Activated CD4-positive, alpha-beta T cell treated with anti-CD3 and anti-CD28 coated beads, Interleukin-2, amount 50 U/mL, for 24 hours (primary cell): ENCODE measurements around the gene TRPV5.
"Not testable (repeated sequence)": the region's sequence is repeated elsewhere in the genome, so short reads cannot be mapped to it uniquely, and the experiment has no call there.

Source experiments
- DNase-seq, 2 donors: peaks; one replicate each; pipeline ENCODE4 v3.0.0-alpha.2; 2020; ENCODE audit warnings: low read depth in 1 of 2, low spot score in 1 of 2

The TRPV5 gene

DNA sequence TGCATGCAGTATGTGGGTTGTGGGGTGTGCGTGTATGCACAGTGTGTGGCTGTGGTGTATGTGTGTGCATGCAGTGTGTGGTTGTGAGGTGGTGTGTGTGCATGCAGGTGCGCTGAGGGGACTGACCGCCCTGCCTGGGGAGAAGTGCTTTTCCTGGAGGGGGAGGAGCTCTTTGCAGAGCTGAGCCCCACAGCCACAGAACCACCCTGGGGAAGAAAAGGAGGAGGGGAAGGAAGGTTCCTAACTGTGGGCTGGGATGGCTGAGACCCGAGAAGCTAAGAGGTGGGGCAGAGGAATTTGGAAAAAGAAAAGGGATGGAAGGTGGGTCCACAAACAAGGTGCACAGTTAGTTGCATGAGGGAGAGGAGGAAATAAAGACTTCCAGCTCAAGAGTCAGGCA lies at the start of gene TRPV5:
TRPV5 (minus strand) TSS at position 123 of the 400 bp plus-strand sequence. CDS start 287 bp downstream, outside the sequence.
- no peak for DNase-seq

DNA sequence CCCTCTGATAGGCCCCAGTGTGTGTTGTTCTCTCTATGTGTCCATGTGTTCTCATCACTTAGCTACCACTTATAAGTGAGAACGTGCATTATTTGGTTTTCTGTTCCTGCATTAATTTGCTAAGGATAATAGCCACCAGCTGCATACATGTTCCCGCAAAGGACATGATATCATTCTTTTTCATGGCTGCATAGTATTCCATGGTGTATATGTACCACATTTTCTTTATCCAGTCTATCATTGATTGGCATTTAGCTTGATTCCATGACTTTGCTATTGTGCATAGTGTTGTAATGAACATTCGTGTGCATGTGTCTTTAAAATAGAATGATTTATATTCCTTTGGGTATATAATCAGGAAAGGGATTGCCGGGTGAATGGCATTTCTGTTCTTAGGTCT lies 44.9 kb upstream of the TRPV5 start:
- DNase-seq, result not testable (repeated sequence)

DNA sequence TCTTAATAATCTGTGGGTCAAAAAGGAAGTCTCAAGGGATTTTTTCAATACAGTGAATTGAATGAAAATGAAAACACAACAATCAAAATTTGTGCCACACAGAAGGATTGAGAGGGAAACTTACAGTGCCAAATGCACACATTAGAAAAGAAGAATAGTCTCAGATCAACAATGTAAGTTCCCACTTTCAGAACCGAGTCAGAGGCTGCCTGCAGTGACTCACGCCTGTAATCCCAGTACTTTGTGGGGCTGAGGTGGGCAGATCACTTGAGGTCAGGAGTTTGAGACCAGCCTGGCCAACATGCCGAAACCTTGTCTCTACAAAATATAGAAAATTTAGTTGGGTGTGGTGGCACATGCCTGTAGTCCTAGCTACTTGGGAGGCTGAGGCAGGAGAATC lies 41.1 kb upstream of the TRPV5 start:
- no peak for DNase-seq

DNA sequence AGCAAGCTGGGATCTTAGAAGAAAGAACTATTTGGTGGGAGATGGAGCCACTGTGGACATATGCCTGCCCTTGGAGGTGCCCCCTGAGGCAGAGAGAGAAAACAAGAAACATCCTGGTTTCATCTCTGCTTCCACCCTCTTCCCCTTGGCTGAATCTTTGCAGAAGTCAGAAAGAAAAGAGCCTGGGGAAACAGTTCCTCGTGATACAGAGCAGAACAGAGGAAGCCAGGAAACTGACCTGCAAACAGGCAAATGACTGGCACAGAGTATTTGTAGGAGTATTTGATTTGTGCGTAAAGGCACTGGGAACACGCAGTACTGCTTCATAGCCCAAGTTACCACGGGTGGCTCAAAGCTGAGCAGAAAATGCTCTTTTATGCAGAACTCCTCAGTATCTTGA lies 35.6 kb upstream of the TRPV5 start:
- no peak for DNase-seq

DNA sequence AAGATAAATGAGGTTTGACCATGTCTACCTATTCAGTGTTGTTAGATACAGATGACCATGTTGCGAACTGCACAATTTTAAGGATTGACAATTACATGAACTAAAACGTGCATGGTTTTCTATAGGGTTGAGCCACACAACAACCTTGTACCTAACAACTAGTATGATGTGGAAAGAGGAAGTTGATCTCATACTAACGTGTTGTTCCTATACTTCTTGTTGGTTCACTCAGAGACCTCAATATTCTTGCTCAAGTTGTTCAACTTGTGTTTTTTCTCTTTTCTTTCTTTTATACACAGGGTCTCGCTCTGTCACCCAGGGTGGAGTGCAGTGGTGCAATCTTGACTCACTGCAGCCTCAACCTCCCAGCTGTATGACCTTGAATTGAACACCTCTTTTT lies 34.7 kb upstream of the TRPV5 start:
- no peak for DNase-seq

DNA sequence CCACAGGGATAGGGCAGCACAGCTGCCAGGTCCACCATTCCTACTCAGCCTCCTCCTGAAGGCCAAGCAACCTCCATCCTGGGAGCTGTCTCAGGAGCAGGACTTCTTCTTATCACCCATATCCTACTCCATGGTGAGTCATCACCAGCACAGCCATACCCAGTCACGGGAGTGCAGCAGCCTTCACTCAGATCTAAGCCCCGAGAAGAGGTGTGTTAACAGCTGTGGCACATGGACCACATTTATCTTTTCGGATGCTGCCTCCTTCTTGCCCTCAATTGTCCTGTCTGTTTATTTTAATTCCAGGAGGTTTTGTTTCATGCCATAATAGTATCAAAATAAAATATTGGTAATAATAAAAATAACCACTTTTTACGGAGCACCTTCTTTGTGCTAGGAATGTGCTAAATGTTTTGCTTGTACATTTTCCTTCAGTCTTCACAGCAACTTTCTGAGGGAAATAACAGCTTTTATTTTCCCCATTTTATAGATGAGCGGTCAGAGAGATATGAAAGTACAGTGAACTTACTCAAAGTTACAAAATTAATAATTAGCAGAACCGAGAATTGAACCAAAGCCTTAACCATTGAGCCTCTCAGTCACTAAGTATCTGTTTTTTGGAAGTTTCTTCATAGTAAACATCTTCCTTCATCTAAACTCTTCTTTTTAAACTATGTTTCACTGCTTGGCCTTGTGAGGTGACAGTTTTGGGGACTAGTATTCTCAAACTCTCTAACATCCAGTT lies 31.1 kb upstream of the TRPV5 start:
- no peak for DNase-seq

DNA sequence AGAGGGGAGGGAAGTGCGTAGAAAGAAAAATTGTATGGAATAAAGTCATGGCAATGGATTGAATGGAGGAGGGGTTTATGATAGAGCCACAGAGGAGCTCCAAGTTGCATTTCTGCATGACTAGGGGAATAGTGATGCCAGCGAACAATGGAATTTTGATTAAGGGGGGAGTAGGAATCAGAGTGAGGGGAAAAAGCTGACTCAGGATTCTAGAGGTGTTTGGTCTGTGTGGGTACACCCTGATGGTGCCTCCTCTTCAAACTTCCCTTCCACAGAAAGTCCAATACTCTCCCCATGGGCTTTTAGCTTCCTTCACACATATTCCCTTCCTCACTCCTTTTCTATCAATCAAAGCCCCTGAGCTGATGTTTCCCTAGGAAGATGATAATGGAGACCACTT lies 30.4 kb upstream of the TRPV5 start:
- no peak for DNase-seq

DNA sequence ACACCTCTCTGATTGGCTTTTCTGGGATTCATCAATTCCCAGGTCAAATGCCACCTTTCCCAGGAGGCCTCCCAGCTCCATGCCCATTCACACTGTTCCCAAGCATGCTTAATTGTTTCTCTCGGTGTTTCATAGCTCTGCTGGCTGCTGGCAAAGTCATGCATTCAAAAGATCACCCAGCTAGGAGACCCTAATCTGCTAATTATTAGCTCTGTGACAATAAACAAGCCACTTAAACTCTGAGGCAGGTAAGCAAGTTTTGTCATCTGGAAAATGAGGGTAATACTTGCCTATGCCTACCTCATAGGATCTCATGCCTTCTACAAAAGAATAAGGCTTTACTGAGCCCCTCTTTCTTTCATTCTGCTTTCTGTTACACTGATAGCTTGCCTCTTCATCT lies 29.4 kb upstream of the TRPV5 start:
- no peak for DNase-seq

DNA sequence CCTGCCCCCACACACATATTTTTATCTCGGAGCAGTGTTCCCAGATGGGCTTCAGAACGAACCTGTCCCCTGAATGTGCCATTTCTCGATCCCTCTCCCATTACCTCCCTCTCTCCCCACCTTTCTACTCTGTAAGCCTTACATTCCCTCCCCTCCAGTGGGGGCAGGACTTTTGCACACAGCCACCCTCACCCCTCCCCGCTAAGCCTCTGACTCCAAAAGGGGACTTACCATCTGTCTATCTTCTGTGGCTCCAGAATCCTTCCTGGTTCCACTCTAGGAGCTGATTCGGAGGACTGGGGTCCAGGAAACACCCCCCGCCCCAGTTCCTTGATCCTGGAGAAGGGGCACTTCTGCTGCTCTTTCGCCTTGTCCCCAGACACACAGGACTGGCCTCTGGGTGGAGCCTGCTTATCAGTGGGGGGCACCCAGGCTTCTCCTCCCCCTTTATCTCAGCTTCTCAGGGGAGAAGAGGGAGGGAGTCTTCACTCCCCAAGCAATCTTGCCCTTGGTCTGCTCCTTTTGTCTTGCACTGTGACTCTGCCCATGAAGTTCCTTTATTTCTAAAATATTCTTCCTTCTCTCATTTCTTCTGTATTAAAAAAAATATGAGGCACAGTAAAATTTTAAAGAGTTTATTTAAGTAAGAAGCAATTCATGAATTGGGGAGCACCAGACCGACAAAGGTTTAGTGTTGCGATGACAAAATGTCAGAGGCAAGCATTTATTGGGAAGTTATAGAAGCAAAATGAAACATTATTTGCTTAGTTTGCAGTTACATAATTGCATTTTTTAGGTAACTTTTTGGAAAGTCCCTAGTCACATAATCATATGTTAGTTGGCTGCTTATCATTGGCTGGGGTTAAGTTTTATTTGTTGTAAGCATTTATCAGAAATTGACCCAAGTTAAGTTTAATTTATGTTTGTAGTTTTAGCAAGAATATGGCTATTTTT lies 28.7 kb upstream of the TRPV5 start, which contains the start of gene KEL:
KEL (minus strand) TSS at position 391 of the 954 bp plus-strand sequence; CDS start at position 234, 157 bp downstream.
- no peak for DNase-seq

DNA sequence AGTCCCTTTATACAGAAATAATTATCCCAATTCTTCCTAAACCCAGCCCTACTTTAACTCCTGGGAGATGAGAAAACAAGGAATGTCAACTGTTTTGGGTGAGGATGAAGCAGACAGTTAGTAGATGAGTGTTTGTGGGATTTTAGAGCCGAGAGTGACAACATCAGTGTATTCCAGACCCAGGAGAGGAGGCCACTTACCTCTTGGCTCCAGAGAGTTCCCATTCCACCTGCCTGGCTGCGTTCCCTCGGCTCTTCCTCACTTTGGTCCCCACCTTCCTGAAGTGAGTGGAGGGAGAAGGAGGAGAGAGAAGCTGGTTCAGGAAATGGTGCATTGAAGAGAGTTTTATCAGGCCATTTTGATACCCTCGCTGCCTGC lies 28.0 kb upstream of the TRPV5 start:
- no peak for DNase-seq

DNA sequence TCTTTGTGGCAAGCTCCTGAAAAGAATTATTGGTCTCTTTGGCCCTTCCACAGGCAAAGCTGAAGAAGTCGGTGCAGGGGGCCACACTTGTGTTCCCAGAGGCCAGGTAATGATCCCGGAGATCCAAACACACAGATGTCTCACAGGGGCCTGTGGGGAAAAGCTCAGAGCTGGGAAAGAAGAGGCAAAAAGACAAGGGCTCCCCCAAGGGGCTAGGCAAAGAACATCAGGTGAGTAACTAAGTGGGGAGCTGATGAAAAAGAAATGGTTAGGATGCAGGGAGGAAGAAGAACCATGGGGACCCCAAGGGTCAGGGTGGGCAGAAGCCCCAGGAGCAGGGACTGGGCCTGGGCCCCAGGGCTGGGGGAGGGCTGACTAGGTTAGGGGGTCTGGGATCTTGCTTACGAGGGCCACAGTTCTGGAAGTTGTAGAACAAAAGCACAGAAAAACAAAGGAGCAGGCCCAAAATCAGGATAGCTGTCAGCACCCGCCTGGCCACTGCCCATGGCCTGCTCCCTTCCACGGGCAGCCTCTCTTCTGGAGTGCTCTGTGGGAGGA lies 27.5 kb upstream of the TRPV5 start:
- DNase-seq, result no peak

DNA sequence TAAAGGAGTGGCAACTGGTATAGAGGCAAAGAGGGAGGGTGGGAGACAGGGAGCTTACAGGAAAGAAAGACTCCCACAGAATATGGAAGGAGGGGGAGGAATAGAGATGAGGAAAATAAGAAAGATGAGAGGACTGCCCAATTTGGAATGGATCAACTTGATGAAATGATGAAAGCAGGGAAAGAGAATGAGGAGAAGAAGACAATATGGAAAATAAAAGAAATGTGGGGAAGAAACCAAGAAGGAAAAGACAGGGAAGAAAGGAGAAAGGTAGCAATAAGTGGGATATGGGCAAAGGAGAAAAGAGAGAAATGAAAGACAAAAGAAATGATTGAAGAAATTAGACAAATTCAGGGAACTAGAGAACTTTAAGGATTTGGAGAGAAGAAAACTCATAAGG lies 25.7 kb upstream of the TRPV5 start:
- no peak for DNase-seq

DNA sequence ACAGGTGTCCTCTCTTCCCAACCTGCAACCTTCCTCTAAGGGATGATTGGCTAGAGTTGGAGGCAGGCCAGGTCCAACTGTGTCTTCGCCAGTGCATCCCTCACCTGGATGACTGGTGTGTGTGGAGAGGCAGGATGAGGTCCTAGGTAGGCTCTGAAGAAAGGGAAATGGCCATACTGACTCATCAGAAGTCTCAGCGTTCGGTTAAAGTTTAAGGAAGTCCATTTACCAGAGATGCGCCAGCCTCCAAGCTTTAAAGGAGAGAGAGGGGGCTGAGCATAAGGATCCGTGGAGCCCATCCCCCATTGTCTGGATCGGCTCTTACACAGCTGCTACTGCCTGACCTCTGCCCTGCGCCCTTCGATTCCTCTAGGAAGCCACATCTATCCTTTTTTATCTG lies 24.2 kb upstream of the TRPV5 start:
- DNase-seq, result no peak

DNA sequence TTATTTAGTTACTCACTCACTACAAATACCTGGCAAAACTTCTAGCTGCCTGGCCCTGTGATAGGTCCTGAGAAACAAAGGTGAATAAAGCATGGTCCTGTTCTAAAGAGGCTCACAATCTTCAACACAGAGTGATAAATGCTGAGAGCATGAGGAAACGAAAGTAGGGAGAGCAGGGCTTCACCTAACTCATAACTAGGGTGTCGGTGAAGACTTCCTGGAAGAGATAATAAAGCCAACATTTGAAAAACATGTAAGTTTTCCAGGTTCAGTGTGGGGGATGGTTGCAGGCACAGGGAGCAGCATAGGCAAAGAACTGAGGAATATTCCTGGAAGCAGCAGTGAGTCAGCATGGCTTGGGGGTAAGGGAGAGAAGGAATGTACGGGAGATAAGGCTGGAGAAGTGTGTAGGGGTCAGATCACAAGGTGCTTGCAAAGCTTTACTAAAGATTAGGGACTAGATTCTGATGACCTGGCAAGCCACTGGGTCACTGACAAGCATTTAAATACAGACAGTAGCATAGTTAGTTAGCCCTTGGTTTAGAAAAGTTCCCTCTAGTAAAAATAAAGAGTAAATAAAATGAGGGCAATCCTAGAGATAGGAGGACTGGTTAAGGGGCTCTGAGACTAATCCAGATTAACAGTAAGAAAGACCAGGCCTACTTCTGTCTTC lies 23.5 kb upstream of the TRPV5 start:
- DNase-seq, result no peak

DNA sequence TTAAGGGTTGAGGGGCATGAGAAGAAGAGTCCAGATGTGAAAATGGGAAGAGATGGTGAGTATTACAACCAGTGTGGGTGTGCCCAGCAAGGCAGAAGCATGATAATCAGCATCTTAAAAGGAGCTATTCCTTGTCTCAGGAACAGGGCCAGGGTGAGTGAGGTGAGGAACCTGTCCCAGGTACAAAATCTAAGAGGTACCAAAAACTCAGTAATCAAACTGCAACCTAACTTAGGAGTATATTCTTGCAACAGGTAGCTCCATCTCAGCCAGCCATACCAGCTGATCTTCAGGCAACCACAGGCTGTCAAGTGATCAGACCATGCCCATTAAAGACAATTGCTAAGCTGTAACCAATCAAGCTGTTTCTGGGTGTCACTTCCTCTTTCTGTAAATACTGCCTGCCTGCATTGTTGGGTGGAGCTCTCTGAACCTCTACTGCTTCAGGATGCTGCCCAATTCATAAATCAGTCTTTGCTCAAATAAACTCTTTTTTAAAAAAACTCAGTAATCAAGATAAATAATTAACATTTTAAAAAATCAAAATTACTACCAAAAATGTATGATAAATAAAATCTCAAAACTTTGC lies 21.2 kb upstream of the TRPV5 start:
- no peak for DNase-seq

DNA sequence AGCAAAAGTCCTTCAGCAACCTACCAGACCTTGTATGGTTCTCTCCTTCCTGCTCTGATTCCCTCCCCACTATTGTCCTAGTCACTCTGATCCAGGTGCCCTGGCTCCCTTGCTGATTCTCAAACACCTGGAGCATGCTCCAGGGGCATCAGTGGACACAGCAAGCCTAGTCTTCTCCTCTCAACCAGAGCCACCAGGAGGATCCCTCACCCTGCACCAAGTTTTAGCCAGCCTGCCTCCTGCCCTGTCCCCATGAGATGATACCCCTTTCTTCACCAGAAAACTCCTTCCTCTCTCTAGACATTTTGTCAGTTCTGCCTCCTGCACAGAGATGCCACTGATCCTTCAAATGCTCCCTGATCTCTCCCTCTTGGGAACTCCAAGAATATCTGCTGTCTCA lies 16.7 kb upstream of the TRPV5 start:
- DNase-seq, result no peak

DNA sequence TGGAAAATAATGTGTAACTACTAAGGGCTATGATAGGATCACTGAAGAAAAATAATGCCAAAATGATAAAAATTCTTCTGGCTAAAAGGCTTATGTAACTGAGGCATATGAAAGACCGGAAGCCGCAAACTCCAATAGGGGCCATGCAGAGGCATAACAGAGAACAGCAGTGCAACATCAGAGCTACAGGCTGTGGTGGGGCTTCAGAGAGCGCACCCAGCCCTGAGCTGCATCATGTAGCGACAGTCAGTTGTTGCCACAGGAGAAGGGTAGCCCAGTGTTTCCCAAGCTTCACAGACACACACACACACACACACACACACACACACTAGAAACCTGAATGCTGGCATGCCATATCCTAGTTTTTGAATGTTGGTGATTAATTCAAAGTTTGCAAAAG lies 15.1 kb upstream of the TRPV5 start:
- no peak for DNase-seq

DNA sequence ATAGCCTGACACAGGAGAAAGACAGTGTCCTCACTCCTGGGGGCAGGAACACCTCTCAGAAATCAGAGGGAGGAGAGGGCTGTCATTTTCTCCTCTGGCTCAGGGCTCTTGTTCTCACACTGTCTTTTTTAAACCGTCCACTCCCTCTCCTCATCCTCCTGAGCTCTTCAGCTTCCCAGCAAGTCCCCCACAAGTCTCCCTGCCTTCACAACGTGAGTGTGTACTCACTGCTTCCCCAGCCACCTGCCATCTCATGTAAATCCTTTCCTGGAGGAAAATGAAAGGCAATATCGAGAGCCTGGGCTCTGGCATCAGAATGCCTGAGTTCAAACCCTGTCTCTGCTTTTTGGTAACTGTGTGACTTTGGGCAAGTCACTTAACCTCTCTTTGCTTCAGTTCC lies 11.5 kb upstream of the TRPV5 start:
- no peak for DNase-seq

DNA sequence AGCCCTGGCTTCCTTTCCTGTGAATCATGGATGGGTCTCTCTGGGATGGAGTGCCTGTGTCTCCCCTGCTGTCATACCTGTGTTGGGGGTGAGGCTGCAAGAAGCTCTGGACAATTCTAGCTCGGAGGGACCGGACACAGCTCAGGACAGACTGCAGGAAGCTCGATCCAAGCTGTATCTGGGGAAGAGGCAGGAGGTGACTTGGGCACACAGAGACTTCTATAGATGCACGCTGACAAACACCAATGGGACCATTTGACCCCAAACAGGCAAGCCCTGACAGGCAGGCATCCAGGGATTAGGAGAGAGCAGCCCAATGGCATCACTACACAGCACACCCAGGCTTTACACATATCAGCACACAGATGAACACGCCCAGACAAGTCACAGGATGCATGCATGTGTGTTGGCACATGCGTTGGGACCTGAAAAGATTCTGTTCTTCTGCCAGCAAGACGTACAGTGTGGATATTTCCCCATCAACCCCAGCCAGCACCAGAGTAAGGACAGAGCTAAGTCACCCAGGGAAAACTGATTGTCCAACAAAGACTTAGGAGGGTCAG lies 10.2 kb upstream of the TRPV5 start:
- no peak for DNase-seq

DNA sequence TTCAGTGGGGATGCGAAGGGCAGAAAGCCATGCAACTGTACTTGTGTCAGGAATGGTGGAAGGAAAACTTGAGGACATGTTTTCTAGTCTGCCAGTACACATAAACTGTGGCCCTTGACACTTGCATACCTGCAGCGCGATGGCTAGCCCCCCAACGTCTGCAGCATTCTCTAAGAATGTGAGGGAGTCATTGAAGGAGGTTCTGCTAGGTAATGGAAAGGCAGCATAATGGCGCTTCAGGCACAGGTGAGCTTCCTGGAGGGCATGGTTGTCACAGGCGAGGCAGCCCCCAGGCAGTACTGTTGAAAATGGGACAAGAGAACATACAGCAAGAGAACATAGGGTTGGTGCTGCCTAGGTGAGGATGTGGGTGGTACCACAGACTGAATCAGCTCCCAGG lies 9.2 kb upstream of the TRPV5 start:
- no peak for DNase-seq

DNA sequence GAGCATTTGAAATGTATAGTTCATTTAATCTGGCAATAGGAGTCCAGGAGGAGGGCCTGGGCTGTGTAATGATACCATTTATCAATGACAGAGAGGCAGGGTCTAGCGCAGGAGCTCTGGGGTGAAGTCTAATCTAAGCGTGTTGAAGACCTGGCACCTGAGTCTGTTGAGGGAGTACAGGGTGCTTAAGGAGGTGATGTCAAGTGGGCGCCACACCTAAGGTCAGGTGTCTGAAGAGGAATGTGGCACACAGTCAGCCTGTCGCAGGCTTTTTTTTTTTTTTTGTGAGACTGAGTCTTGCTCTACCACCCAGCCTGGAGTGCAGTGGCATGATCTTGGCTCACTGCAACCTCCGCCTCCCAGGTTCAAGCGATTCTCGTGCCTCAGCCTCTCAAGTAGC lies 8.0 kb upstream of the TRPV5 start:
- DNase-seq, result no peak
